H4 (cell line): Measurements from ENCODE around the gene CNOT4. TPM values are rescaled to one million over a fixed set of nuclear protein-coding genes. Genes with fewer than 3 reads are reported as not detected.
"Not testable (repeated sequence)": the region's sequence is repeated elsewhere in the genome, so short reads cannot be mapped to it uniquely, and the experiment has no call there.

Experiments
- DNase-seq: peaks from one replicate; pipeline ENCODE4 v3.0.0-alpha.2; 2015; ENCODE audit warnings: low spot score
- total RNA-seq: library from RNA; depleted of rRNA; stranded (reverse); fragments of >200 nt; shearing (Covaris generic); gene quantifications from 2 replicates; pipeline ENCODE4 v1.2.3, GENCODE V29; 2014

The CNOT4 gene
- total RNA-seq, 1 experiment from 2014 or later = 11.8 TPM

- DNase-seq = no peak
Observed at GRCh38 chr7:135514856-135515255, 5.0 kb upstream of the CNOT4 start.

- DNase-seq = peak; percentile 81
Observed at GRCh38 chr7:135512135-135512887, 2.4 kb upstream of the CNOT4 start.

GRCh38 chr7:135510592-135511183 lies 786 bp upstream of the CNOT4 start:
- no peak for DNase-seq

- DNase-seq = no peak
Observed at GRCh38 chr7:135509589-135509838, 388 bp downstream of the CNOT4 start.

GRCh38 chr7:135508883-135509588 lies 866 bp downstream of the CNOT4 start:
- peak; percentile 26 for DNase-seq

- DNase-seq = no peak
Observed at GRCh38 chr7:135501402-135501801, 8.5 kb downstream of the CNOT4 start.

- DNase-seq = no peak
Observed at GRCh38 chr7:135499818-135500217, 10.1 kb downstream of the CNOT4 start.

GRCh38 chr7:135497161-135497560 lies 12.7 kb downstream of the CNOT4 start:
- not testable (repeated sequence) for DNase-seq

- no peak for DNase-seq
Observed at GRCh38 chr7:135493362-135493761, 16.5 kb downstream of the CNOT4 start.

GRCh38 chr7:135492151-135492550 lies 17.8 kb downstream of the CNOT4 start:
- DNase-seq = no peak

GRCh38 chr7:135490783-135491182 lies 19.1 kb downstream of the CNOT4 start:
- DNase-seq = peak; percentile 21

GRCh38 chr7:135489791-135490190 lies 20.1 kb downstream of the CNOT4 start:
- no peak for DNase-seq

- DNase-seq = no peak
Observed at GRCh38 chr7:135486261-135486920, 23.5 kb downstream of the CNOT4 start.

GRCh38 chr7:135481598-135481979 lies 28.3 kb downstream of the CNOT4 start:
- no peak for DNase-seq

GRCh38 chr7:135480966-135481597 lies 28.8 kb downstream of the CNOT4 start:
- no peak for DNase-seq

GRCh38 chr7:135475521-135475920 lies 34.4 kb downstream of the CNOT4 start:
- DNase-seq = no peak

GRCh38 chr7:135469705-135470104 lies 40.2 kb downstream of the CNOT4 start:
- not testable (repeated sequence) for DNase-seq

GRCh38 chr7:135467207-135467711 lies 42.6 kb downstream of the CNOT4 start:
- DNase-seq = no peak

GRCh38 chr7:135466442-135467206 lies 43.3 kb downstream of the CNOT4 start:
- DNase-seq = no peak

GRCh38 chr7:135463908-135464307 lies 46.0 kb downstream of the CNOT4 start:
- DNase-seq = no peak

- DNase-seq = no peak
Observed at GRCh38 chr7:135459951-135460567, 49.8 kb downstream of the CNOT4 start.
